H9 (cell line): Measurements from ENCODE around the gene LCE1C. TPM values are rescaled to one million over a fixed set of nuclear protein-coding genes. Genes with fewer than 3 reads are reported as not detected.

Experiments
- DNase-seq: peaks from one replicate; pipeline ENCODE4 v3.0.0-alpha.2; 2017
- H2AFZ ChIP-seq: one replicate; pipeline ENCODE4 v1.6.1; 2013; ENCODE audit warnings: mild to moderate bottlenecking, low read length, control low read depth, moderate library complexity
- H2AK5ac ChIP-seq: 2 replicates; pipeline ENCODE4 v1.6.1; 2013; ENCODE audit warnings: low read length, control low read depth, mixed read lengths; ENCODE audit not compliant: insufficient read length
- H2BK120ac ChIP-seq: one replicate; pipeline ENCODE4 v1.6.1; 2013; ENCODE audit warnings: low read depth, mild to moderate bottlenecking, low read length, control low read depth, inconsistent platforms; ENCODE audit not compliant: poor library complexity, severe bottlenecking
- H2BK12ac ChIP-seq: 2 replicates; pipeline ENCODE4 v1.6.1; 2013; ENCODE audit warnings: low read length, control low read depth, mixed read lengths, low read depth; ENCODE audit not compliant: insufficient read length
- H2BK15ac ChIP-seq: 2 replicates; pipeline ENCODE4 v1.6.1; 2013; ENCODE audit warnings: low read depth, low read length, control low read depth
- H2BK20ac ChIP-seq: one replicate; pipeline ENCODE4 v1.6.1; 2013; ENCODE audit warnings: low read depth, mild to moderate bottlenecking, low read length, control low read depth, inconsistent platforms; ENCODE audit not compliant: poor library complexity, severe bottlenecking
- H2BK5ac ChIP-seq: 2 replicates; pipeline ENCODE4 v1.6.1; 2013; ENCODE audit warnings: low read length, control low read depth, mixed read lengths; ENCODE audit not compliant: insufficient read length
- H3K14ac ChIP-seq: 2 replicates; pipeline ENCODE4 v1.6.1; 2013; ENCODE audit warnings: low read length, control low read depth; ENCODE audit not compliant: insufficient read depth
- H3K18ac ChIP-seq: 2 replicates; pipeline ENCODE4 v1.6.1; 2013; ENCODE audit warnings: low read depth, mild to moderate bottlenecking, mixed read lengths, low read length, control low read depth; ENCODE audit not compliant: insufficient read length
- H3K23ac ChIP-seq: 2 replicates; pipeline ENCODE4 v1.6.1; 2013; ENCODE audit warnings: low read length, control low read depth, mixed read lengths, low read depth; ENCODE audit not compliant: insufficient read length
- H3K23me2 ChIP-seq: 2 replicates; pipeline ENCODE4 v1.6.1; 2013; ENCODE audit warnings: low read depth, mild to moderate bottlenecking, mixed read lengths, low read length, control low read depth; ENCODE audit not compliant: insufficient read length, poor library complexity, severe bottlenecking
- H3K27ac ChIP-seq: 2 replicates; pipeline ENCODE4 v1.5.1; 2013; ENCODE audit warnings: low read length, control low read depth, mixed read lengths, low read depth; ENCODE audit not compliant: insufficient read length
- H3K27me3 ChIP-seq: 2 replicates; pipeline ENCODE4 v1.6.1; 2013; ENCODE audit warnings: low read length, control low read depth, inconsistent platforms; ENCODE audit not compliant: insufficient read depth
- H3K4ac ChIP-seq: 2 replicates; pipeline ENCODE4 v1.6.1; 2013; ENCODE audit warnings: low read depth, mild to moderate bottlenecking, control low read depth, inconsistent platforms, low read length, moderate library complexity
- H3K4me1 ChIP-seq: 2 replicates; pipeline ENCODE4 v1.6.1; 2013; ENCODE audit warnings: low read length, control low read depth, inconsistent platforms; ENCODE audit not compliant: insufficient read depth
- H3K4me2 ChIP-seq: 2 replicates; pipeline ENCODE4 v1.6.1; 2013; ENCODE audit warnings: low read length, control low read depth, mixed read lengths; ENCODE audit not compliant: insufficient read length, insufficient read depth
- H3K56ac ChIP-seq: 2 replicates; pipeline ENCODE4 v1.6.1; 2013; ENCODE audit warnings: low read depth, mild to moderate bottlenecking, mixed read lengths, low read length, control low read depth; ENCODE audit not compliant: insufficient read length
- H3K79me1 ChIP-seq: 2 replicates; pipeline ENCODE4 v1.6.1; 2013; ENCODE audit warnings: low read depth, mild to moderate bottlenecking, moderate library complexity, low read length, control low read depth, inconsistent platforms; ENCODE audit not compliant: insufficient read depth, poor library complexity, severe bottlenecking
- H3K79me2 ChIP-seq: 2 replicates; pipeline ENCODE4 v1.6.1; 2013; ENCODE audit warnings: low read length, control low read depth, inconsistent platforms; ENCODE audit not compliant: insufficient read depth
- H3K9ac ChIP-seq: 2 replicates; pipeline ENCODE4 v1.6.1; 2013; ENCODE audit warnings: low read length, control low read depth, mixed read lengths; ENCODE audit not compliant: insufficient read length; ENCODE audit errors: extremely low read depth
- H3K9me3 ChIP-seq: one replicate; pipeline ENCODE4 v1.6.1; 2013; ENCODE audit warnings: low read depth, low read length, inconsistent platforms; ENCODE audit not compliant: control insufficient read depth
- H3T11ph ChIP-seq: one replicate; pipeline ENCODE4 v1.6.1; 2013; ENCODE audit warnings: mild to moderate bottlenecking, low read length, control low read depth, inconsistent platforms
- H4K20me1 ChIP-seq: one replicate; pipeline ENCODE4 v1.6.1; 2013; ENCODE audit not compliant: control insufficient read depth, insufficient read length, insufficient read depth
- H4K5ac ChIP-seq: 2 replicates; pipeline ENCODE4 v1.6.1; 2013; ENCODE audit warnings: low read depth, mild to moderate bottlenecking, mixed read lengths, low read length, control low read depth; ENCODE audit not compliant: insufficient read length
- H4K8ac ChIP-seq: replicated peaks from 2 replicates; pipeline ENCODE4 v1.6.1; 2013; ENCODE audit warnings: low read length, control low read depth, mixed read lengths, low read depth; ENCODE audit not compliant: insufficient read length
- H4K91ac ChIP-seq: 2 replicates; pipeline ENCODE4 v1.6.1; 2013; ENCODE audit warnings: low read depth, mild to moderate bottlenecking, moderate library complexity, mixed read lengths, low read length, control low read depth; ENCODE audit not compliant: insufficient read length
- H3K27ac Mint-ChIP-seq, 3 experiments: 2 replicates in 2 of 3; 3 replicates in 1 of 3; pipeline ENCODE4 v1.8.0; 2020 to 2021; ENCODE audit warnings: mixed read lengths in 3 of 3, mild to moderate bottlenecking in 1 of 3, moderate library complexity in 1 of 3
- H3K27me3 Mint-ChIP-seq: 2 replicates; pipeline ENCODE4 v1.8.0; 2021; ENCODE audit warnings: low read depth, mild to moderate bottlenecking, moderate library complexity, mixed read lengths
- H3K36me3 Mint-ChIP-seq, 3 experiments: 2 replicates in 2 of 3; 3 replicates in 1 of 3; pipeline ENCODE4 v1.8.0; 2020 to 2021; ENCODE audit warnings: low read depth in 3 of 3, mixed read lengths in 3 of 3; ENCODE audit not compliant: insufficient read depth in 1 of 3
- H3K4me1 Mint-ChIP-seq, 2 experiments: 2 replicates each; pipeline ENCODE4 v1.8.0; 2020; ENCODE audit warnings: mixed read lengths in 2 of 2
- H3K4me3 Mint-ChIP-seq, 2 experiments: 2 replicates in 1 of 2; 3 replicates in 1 of 2; pipeline ENCODE4 v1.8.0; 2020 to 2021; ENCODE audit warnings: mild to moderate bottlenecking in 2 of 2, mixed read lengths in 2 of 2, moderate library complexity in 1 of 2
- H3K9me3 Mint-ChIP-seq, 2 experiments: 2 replicates in 1 of 2; 3 replicates in 1 of 2; pipeline ENCODE4 v1.8.0; 2020; ENCODE audit warnings: mild to moderate bottlenecking in 2 of 2, mixed read lengths in 2 of 2, moderate library complexity in 1 of 2
- CTCF ChIP-seq: fragments of 200-600 bp; sonication (generic); conservative IDR thresholded peaks from 3 replicates; pipeline ENCODE4 v1.8.0; 2021; ENCODE audit warnings: antibody characterized with exemption, mild to moderate bottlenecking
- WGBS: extraction: QIAGEN DNeasy Blood & Tissue Kit; methylation state at CpG from one replicate; pipeline ENCODE4 v1.1.7; 2013; ENCODE audit warnings: missing lambda C conversion rate, low lambda C conversion rate, mixed read lengths; ENCODE audit not compliant: insufficient read length; ENCODE audit errors: extremely low coverage; 5-methylcytosine and 5-hydroxymethylcytosine counted together
- total RNA-seq: library from RNA; stranded (reverse); gene quantifications from 2 replicates; pipeline ENCODE4 v1.2.1, GENCODE V29; 2021

Gene LCE1C
- total RNA-seq, 1 experiment from 2014 or later, result not detected

DNA sequence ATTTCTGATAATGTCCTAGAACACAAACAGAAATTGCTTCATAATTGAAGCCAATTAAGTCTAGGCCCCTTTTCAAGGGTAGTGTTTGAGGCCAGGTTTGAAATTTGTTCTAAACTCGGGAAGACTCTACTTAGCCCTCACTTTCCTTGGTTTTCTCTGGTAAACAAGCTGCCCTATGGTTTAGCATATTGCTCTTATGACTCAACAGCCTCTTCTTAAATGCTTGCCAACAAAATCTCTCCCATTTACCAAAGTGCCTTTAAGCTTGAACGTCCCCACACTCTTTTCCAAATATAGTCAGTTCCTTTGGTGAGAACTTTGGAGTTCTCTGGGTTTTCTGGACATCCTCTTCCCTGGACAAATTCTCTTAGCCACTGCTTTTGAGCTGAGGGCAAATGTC lies 30.4 kb upstream of the LCE1C start:
- Histone ChIP-seq H3K4me1 (no peaks in the 10 kb centered on the region), H3K23ac (no peak overlapping the region), H2BK15ac (no peak overlapping the region), H3K27ac (no peak overlapping the region), H4K20me1 (no peaks in the 10 kb centered on the region), H3K4ac (no peak overlapping the region), H3K23me2 (no peaks in the 10 kb centered on the region), H3K27me3 (no peaks in the 10 kb centered on the region), H2BK20ac (no peak overlapping the region), H3K14ac (no peak overlapping the region), H3K4me2 (no peak overlapping the region), H3K9me3 (peaks cover 45% of the 10 kb centered on the region), H3K18ac (no peak overlapping the region), H3K79me2 (no peaks in the 10 kb centered on the region), H4K5ac (no peak overlapping the region), H3T11ph (no peak overlapping the region), H2BK120ac (no peak overlapping the region), H3K9ac (no peak overlapping the region), H2BK12ac (no peak overlapping the region), H2BK5ac (no peak overlapping the region), H4K91ac (no peak overlapping the region), H3K56ac (no peak overlapping the region), H3K79me1 (no peaks in the 10 kb centered on the region), H2AK5ac (no peak overlapping the region), H2AFZ (no peak overlapping the region), H4K8ac (no peak overlapping the region)
- H3K9me3 Mint-ChIP-seq, result peaks cover 73 to 74% of the 10 kb centered on the region in 2 experiments
- TF ChIP-seq CTCF, result no peak
- no peak overlapping the region for H3K27ac Mint-ChIP-seq
- H3K4me3 Mint-ChIP-seq, result no peak overlapping the region
- no CpG with 5 or more reads among the region's 2 CpGs for WGBS
- DNase-seq, result no peak
- no peaks in the 10 kb centered on the region for H3K27me3 Mint-ChIP-seq
- H3K4me1 Mint-ChIP-seq, result no peaks in the 10 kb centered on the region
- H3K36me3 Mint-ChIP-seq, result peaks cover 0 to 16% (median 0%) of the 10 kb centered on the region in 3 experiments; a peak in 5 of 7 replicates
